NCI-H2081 treated with DMSO at 0.1 percent for 48 hours (cell line): Measurements from ENCODE around the gene NFS1.
"Not testable (repeated sequence)": the region's sequence is repeated elsewhere in the genome, so short reads cannot be mapped to it uniquely, and the experiment has no call there.

Source experiments
- DNase-seq: peaks from one replicate; lab custom pipeline; 2025; lab: John Stamatoyannopoulos, UW

The NFS1 gene

GRCh38 chr20:35729836-35730582 lies 30.9 kb upstream of the NFS1 start:
- DNase-seq: no peak

GRCh38 chr20:35729283-35729807 lies 30.2 kb upstream of the NFS1 start:
- no peak for DNase-seq

- DNase-seq: no peak
Measured at GRCh38 chr20:35726842-35727711, 27.9 kb upstream of the NFS1 start.

DNA sequence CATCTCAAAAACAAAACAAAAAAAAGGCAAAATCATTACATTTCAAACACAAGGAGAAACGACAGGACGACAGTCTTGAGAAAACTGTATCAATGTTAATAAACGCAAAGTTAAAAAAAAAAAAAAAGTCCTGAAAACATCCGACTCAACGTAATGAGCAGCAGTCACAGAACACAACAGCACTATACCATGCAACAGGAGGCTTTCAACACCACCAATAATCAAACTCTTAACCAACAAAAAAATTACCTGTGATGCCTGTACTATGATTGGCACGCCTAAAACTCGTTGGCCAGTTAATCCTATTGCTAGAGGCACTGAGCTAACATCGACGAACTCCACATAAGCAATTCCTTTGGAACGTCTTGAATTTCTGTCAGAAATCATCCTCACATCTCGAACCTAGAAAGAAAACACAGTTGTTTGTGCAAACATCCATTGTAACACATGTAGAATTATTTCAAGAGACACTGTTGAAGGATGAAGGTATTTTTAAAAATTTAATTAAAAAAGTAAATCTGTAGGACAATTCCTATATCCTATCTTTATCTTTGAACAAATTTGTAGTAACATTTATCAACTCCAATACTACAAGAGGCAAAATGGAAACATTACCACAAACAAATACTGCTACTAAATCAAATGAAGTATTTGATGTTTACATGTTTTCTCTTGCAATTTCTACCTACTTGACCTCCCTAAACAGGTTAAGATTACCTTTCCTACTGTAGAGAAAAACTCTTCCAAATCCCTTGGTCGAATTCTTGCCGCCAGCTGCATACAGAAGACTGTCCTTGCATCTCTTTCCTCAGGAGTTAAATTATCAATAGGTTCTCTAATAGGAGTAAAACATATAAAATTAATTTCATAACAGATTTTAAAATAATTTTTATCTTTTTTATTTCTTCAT lies 25.4 kb upstream of the NFS1 start:
- no peak for DNase-seq

DNA sequence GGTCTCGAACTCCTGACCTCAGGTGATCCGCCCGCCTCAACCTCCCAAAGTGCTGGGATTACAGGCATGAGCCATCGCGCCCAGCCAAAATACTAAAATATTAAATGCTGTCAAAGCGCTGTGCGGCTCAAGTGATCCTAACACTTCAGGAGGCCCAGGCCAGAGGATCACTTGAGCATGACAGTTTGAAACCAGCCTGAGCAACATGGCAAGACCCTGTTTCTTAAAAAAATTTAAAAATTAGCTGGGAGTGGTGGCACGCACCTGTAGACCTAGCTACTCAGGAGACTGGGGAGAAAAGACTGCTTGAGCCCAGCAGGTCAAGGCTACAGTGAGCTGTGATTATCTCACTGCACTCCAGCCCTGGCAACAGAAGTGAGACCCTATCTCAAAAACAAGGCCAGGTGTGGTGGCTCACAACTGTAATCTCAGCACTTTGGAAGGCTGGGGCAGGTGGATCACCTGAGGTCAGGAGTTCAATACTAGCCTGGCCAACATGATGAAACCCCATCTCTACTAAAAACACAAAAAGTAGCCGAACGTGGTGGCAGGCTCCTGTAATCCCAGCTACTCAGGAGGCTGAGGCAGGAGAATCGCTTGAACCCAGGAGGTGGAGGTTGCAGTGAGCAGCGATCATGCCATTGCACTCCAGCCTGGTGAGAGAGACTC lies 24.6 kb upstream of the NFS1 start:
- DNase-seq: not testable (repeated sequence)

GRCh38 chr20:35723275-35723639 lies 24.1 kb upstream of the NFS1 start:
- DNase-seq: not testable (repeated sequence)

DNA sequence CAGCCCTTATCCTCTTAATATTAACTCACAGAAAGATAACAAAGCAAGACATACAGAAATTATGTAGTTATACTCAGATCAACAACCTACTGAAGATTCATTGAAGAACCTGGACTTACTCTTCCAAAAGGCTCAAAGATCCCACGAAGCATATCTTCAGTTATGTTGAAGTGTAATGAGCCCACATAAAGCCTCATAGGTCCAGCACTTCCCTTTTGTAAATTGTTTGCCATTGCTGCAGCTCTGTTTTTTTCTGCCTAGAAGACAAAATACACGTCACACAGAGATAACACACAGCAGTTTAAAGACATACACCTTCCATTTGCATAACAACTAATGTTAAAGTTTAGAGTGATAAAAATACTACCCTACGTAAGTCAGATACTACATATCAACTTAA lies 22.5 kb upstream of the NFS1 start:
- DNase-seq: no peak

DNA sequence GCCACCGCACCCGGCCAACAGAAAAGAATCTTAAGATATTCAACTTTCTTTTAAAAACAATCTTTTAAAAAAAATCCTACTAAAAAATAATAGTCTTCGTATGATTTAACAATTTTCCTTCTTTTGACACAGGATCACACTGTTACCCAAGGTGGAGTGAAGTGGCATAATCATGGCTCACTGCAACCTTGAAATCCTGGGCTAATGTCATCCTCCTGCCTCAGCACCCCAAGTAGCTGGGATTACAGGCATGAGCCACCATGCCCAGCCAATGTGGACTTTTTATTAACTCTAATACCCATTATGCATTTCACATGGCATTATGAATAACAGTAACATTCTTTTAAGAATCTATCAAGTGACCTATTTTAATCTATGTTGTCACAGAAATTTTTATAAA lies 22.1 kb upstream of the NFS1 start:
- DNase-seq: no peak

DNA sequence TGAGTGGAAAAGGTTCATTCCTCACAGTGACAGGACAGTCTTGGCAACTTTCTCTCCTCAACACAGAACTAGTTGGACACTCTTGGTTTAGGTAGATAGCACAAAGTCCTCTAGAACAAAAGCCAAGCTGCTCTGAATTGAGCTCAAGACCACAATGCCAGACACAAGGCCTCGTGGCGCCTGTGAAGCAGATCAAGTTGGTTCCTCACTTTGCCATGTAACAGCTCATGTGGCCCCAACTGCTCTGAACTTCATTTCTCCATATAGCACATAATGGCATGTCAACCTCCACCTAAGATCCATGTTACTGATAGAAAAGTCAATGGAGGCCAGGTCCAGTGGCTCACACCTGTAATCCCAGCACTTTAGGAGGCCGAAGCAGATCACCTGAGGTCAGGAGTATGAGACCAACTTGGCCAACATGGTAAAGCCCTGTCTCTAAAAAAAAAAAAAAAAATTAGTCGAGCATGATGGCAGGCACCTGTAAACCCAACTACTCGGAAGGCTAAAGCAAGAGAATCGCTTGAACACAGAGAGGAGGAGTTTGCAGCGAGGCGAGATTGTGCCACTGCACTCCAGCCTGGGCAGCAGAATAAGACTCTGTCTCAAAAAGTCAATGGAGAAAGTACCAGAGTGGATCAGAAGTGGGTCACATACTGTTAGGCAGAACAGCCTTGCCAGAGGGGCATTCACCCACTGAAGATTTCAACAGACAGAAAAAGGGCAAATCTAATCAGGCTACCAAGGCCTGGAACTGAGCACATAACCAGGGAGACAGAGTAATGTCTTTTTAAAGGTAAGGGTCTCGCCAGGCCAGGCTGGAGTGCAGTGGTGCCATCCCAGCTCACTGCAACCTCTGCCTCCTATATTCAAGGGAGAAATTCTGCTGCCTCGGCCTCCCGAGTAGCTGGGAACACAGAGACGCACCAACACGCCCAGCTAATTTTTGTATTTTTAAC lies 21.3 kb upstream of the NFS1 start:
- no peak for DNase-seq

DNA sequence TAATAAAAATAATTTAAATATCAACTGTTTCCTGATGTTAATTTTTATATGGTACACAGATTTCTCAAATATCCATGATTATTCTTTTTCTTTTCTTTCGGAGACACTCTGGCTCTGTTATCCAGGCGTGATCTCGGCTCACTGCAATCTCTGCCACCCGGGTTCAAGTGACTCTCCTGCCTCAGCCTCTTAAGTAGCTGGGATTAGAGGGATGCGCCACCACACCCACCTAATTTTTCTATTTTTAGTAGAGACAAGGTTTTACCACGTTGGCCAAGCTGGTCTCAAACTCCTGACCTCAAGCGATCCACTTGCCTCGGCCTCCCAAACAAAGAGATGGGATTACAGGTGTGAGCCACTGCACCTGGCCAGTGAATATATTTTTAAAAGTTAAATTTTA lies 20.6 kb upstream of the NFS1 start:
- no peak for DNase-seq

- DNase-seq: no peak
Measured at GRCh38 chr20:35718972-35719635, 20.0 kb upstream of the NFS1 start.

DNA sequence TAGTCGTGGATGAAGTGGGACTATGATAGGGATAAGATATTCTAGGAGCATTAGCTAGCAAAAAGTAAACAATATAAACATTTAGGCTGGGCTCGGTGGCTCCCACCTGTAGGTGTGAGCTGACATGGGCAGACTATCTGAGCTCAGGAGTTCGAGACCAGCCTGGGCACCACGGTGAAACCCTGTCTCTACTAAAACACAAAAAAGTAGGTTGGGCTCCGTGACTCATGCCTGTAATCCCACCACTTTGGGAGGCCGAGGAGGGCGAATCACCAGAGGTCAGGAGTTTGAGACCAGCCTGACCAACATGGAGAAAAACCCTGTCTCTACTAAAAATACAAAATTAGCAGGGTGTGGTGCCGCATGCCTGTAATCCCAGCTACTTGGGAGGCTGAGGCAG lies 19.2 kb upstream of the NFS1 start:
- not testable (repeated sequence) for DNase-seq

DNA sequence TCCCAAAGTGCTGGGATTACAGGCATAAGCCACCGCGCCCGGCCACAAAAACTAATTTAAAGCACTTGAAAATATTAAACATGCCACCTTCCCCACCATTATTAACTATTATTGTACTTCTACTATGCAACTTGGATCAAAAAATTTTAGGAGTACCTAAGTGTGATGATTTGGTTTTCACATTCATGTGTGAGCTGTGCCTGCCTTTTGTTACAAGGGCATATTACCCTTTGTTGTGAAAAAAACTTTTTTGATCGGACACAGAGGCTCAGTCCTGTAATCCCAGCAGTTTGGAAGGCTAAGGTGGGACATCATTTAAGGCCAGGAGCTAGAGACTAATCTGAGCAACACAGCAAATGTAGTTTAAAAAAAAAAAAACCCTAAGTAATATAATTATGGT lies 17.2 kb upstream of the NFS1 start:
- DNase-seq: no peak

GRCh38 chr20:35715652-35716051 lies 16.5 kb upstream of the NFS1 start:
- no peak for DNase-seq

GRCh38 chr20:35714127-35714526 lies 15.0 kb upstream of the NFS1 start:
- no peak for DNase-seq

- not testable (repeated sequence) for DNase-seq
Measured at GRCh38 chr20:35713120-35713519, 14.0 kb upstream of the NFS1 start.

DNA sequence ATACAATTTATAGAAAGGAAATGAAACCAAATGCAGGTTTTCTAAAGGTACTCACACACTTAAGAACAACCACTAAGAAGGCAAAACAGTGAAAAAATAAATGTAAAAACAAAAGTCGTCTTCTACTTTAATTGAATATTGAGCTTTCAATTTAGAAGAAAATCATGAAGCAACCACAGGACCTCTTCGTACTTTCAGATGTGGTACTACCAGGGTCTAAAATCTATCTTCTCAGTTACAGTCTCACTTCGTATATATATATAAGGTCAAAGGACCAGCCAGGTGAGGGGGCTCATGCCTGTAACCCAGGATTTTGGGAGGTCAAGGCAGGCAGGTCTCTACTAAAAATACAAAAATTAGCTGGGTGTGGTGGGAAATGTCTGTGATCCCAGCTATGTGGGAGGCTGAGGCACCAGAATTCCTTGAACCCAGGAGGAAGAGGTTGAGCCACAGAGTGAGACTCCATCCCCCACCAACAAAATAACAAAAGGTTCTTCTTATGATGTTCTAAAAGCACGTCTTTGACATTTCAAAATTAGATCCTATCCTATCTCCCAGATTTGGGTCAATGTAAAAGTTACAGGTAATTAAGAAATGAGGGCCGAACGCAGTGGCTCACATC lies 12.5 kb upstream of the NFS1 start:
- no peak for DNase-seq

GRCh38 chr20:35710884-35711587 lies 11.9 kb upstream of the NFS1 start:
- DNase-seq: no peak

GRCh38 chr20:35710039-35710438 lies 10.9 kb upstream of the NFS1 start:
- no peak for DNase-seq
